ENCODE data around the gene ERF.

GRCh38 chr19:42228641-42229040 lies 26.3 kb downstream of the ERF start:
- TF ChIP-seq CTCF (IDR thresholded peaks at IDR 0.05) (no peak), POLR2A (IDR thresholded peaks at IDR 0.05) (no peak), POLR2AphosphoS5 (IDR thresholded peaks at IDR 0.05) (no peak)
